ENCODE measurements around the gene ABCC9.
A peak's percentile ranks its signal among the peaks of the same experiment; 100 is the strongest.

Gene ABCC9

GRCh38 chr12:21940549-21941505, at the start of gene ABCC9:
Gene ABCC9, minus strand, starts transcription at chr12:21941426. Its CDS starts 4,752 bp downstream, at chr12:21936674.
- FAIRE-seq, result no peak
- no peak for DNase-seq (ENCODE audit: low spot score)

GRCh38 chr12:21989819-21990412, 48.7 kb upstream of the ABCC9 start:
- peak; percentile 30 for FAIRE-seq

GRCh38 chr12:21988619-21989018, 47.4 kb upstream of the ABCC9 start:
- DNase-seq (ENCODE audit: low spot score) (no peak), FAIRE-seq (no peak)

More at GRCh38 chr12:21989819-21990412, 48.7 kb upstream of the ABCC9 start:
- no peak for DNase-seq (ENCODE audit: low spot score)

- FAIRE-seq, result no peak
These were observed 46.5 kb upstream of the ABCC9 start for GRCh38 chr12:21987755-21988154.

GRCh38 chr12:21985155-21985554, 43.9 kb upstream of the ABCC9 start:
- FAIRE-seq (no peak), DNase-seq (ENCODE audit: low spot score) (no peak)

More at GRCh38 chr12:21987755-21988154, 46.5 kb upstream of the ABCC9 start:
- no peak for DNase-seq (ENCODE audit: low spot score)

GRCh38 chr12:21984375-21984774, 43.1 kb upstream of the ABCC9 start:
- DNase-seq (ENCODE audit: low spot score) (no peak), FAIRE-seq (no peak)

- FAIRE-seq (no peak), DNase-seq (ENCODE audit: low spot score) (no peak)
These were observed 41.9 kb upstream of the ABCC9 start for GRCh38 chr12:21983095-21983494.

- FAIRE-seq, result no peak
- DNase-seq (ENCODE audit: low spot score), result no peak
These were observed 39.3 kb upstream of the ABCC9 start for GRCh38 chr12:21980544-21980943.

- DNase-seq (ENCODE audit: low spot score) (no peak), FAIRE-seq (no peak)
These were observed 34.1 kb upstream of the ABCC9 start for GRCh38 chr12:21975293-21975692.

GRCh38 chr12:21973221-21973620, 32.0 kb upstream of the ABCC9 start:
- FAIRE-seq, result no peak
- no peak for DNase-seq (ENCODE audit: low spot score)

GRCh38 chr12:21972055-21972454, 30.8 kb upstream of the ABCC9 start:
- FAIRE-seq, result no peak
- no peak for DNase-seq (ENCODE audit: low spot score)

GRCh38 chr12:21971344-21971743, 30.1 kb upstream of the ABCC9 start:
- DNase-seq (ENCODE audit: low spot score), result no peak
- FAIRE-seq, result no peak

- FAIRE-seq (no peak), DNase-seq (ENCODE audit: low spot score) (peak; percentile 2)
These were observed 21.6 kb upstream of the ABCC9 start for GRCh38 chr12:21962821-21963220.

- peak; percentile 61 for DNase-seq (ENCODE audit: low spot score)
- no peak for FAIRE-seq
These were observed 21.0 kb upstream of the ABCC9 start for GRCh38 chr12:21962236-21962635.

GRCh38 chr12:21950649-21951048, 9.4 kb upstream of the ABCC9 start:
- FAIRE-seq, result no peak

GRCh38 chr12:21949036-21949435, 7.8 kb upstream of the ABCC9 start:
- FAIRE-seq, result no peak
- no peak for DNase-seq (ENCODE audit: low spot score)

More at GRCh38 chr12:21950649-21951048, 9.4 kb upstream of the ABCC9 start:
- no peak for DNase-seq (ENCODE audit: low spot score)

GRCh38 chr12:21946983-21947382, 5.8 kb upstream of the ABCC9 start:
- FAIRE-seq (no peak), DNase-seq (ENCODE audit: low spot score) (no peak)

- no peak for FAIRE-seq
- DNase-seq (ENCODE audit: low spot score), result no peak
These were observed 3.8 kb upstream of the ABCC9 start for GRCh38 chr12:21945002-21945401.

GRCh38 chr12:21942377-21942703, 1.1 kb upstream of the ABCC9 start:
- FAIRE-seq, result no peak
- no peak for DNase-seq (ENCODE audit: low spot score)

GRCh38 chr12:21941506-21942376, 515 bp upstream of the ABCC9 start:
- DNase-seq (ENCODE audit: low spot score) (no peak), FAIRE-seq (no peak)

- no peak for DNase-seq (ENCODE audit: low spot score)
These were observed 1.8 kb downstream of the ABCC9 start for GRCh38 chr12:21939435-21939834.

GRCh38 chr12:21938879-21939278, 2.3 kb downstream of the ABCC9 start:
- DNase-seq (ENCODE audit: low spot score), result no peak
- FAIRE-seq, result no peak

More at GRCh38 chr12:21939435-21939834, 1.8 kb downstream of the ABCC9 start:
- no peak for FAIRE-seq

All from RCC 7860 (cell line).